Measurements from ENCODE around the gene SCNN1G.

SCNN1G gene

DNA sequence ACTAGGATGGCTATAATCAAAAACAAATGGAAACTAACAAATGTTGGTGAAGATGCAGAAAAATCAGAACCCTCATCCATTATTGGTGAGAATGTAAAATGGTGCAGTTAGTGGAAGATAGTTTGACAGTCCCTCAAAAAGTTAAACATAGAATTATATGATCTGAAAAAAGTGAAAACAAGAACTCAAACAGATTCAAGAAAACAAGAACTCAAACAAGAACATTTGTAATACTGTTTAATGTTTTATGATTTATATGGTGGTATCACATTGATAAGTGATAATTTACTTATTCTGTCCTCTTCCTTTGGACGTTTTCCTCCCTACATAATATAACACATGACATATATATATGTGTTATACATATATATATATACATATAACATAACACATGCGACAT lies 45.3 kb upstream of the SCNN1G start:
- DNase-seq: no peak
- H2AFZ ChIP-seq (ENCODE audit: low read depth, low read length): no peak overlapping the region
- no peaks in the 10 kb centered on the region for H3K9me3 ChIP-seq (ENCODE audit: insufficient read depth, low read length, severe bottlenecking)
- no peak for ATAC-seq (ENCODE audit: insufficient read depth, low read depth)
- peaks cover 52% of the 10 kb centered on the region for H4K20me1 ChIP-seq (ENCODE audit: insufficient read depth, low read length)
- H3K4me1 ChIP-seq (ENCODE audit: insufficient read depth, low read length): no peaks in the 10 kb centered on the region
- H3K79me2 ChIP-seq (ENCODE audit: insufficient read depth, low read length): peaks cover 74% of the 10 kb centered on the region
- no peaks in the 10 kb centered on the region for H3K27me3 ChIP-seq (ENCODE audit: insufficient read depth, low read length, poor library complexity)
- no peaks in the 10 kb centered on the region for H3K36me3 ChIP-seq (ENCODE audit: insufficient read depth, low read length)
- TF ChIP-seq EZH2 (IDR thresholded peaks at IDR 0.05; ENCODE audit: borderline replicate concordance, low read depth, low read length, severe bottlenecking): no peak
- TF ChIP-seq, protein P1, sequence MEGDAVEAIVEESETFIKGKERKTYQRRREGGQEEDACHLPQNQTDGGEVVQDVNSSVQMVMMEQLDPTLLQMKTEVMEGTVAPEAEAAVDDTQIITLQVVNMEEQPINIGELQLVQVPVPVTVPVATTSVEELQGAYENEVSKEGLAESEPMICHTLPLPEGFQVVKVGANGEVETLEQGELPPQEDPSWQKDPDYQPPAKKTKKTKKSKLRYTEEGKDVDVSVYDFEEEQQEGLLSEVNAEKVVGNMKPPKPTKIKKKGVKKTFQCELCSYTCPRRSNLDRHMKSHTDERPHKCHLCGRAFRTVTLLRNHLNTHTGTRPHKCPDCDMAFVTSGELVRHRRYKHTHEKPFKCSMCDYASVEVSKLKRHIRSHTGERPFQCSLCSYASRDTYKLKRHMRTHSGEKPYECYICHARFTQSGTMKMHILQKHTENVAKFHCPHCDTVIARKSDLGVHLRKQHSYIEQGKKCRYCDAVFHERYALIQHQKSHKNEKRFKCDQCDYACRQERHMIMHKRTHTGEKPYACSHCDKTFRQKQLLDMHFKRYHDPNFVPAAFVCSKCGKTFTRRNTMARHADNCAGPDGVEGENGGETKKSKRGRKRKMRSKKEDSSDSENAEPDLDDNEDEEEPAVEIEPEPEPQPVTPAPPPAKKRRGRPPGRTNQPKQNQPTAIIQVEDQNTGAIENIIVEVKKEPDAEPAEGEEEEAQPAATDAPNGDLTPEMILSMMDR (IDR thresholded peaks at IDR 0.05; ENCODE audit: borderline replicate concordance, extremely low read depth, low read length, poor library complexity, severe bottlenecking): no peak
- H3K4me2 ChIP-seq (ENCODE audit: insufficient read depth, low read length): no peak overlapping the region
- H3K27ac ChIP-seq (ENCODE audit: low read length): no peak overlapping the region
- H3K9ac ChIP-seq (ENCODE audit: low read depth, low read length): no peak overlapping the region
- H3K4me3 ChIP-seq (ENCODE audit: low read depth in 1 of 2, low read length in 2 of 2): no peak overlapping the region

DNA sequence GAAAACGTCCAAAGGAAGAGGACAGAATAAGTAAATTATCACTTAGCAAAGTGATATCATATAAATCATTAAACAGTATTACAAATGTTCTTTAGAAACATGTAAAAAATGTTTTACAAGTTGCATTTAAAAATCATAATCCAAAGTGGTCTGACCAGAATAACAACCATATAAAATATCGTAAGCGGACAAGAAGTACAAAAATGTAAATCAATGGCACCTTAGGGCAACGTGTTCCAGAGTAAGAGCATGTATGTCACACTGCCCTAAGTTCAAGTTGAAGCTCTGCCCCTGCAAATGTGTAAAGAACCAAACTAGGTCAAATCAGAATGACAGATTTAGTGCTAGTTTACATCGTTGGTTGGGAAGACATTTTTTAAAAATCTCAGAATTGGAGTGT lies 44.7 kb upstream of the SCNN1G start:
- no peak for ATAC-seq (ENCODE audit: insufficient read depth, low read depth)
- no peak overlapping the region for H3K4me3 ChIP-seq (ENCODE audit: low read depth in 1 of 2, low read length in 2 of 2)
- peaks cover 75% of the 10 kb centered on the region for H3K79me2 ChIP-seq (ENCODE audit: insufficient read depth, low read length)

GRCh38 chr16:23140107-23140506 lies 42.4 kb upstream of the SCNN1G start:
- Histone ChIP-seq H3K79me2 (ENCODE audit: insufficient read depth, low read length) (peaks cover 74% of the 10 kb centered on the region), H3K27ac (ENCODE audit: low read length) (no peak overlapping the region), H3K4me3 (ENCODE audit: low read depth in 1 of 2, low read length in 2 of 2) (no peak overlapping the region), H3K4me2 (ENCODE audit: insufficient read depth, low read length) (no peak overlapping the region), H4K20me1 (ENCODE audit: insufficient read depth, low read length) (peaks cover 50% of the 10 kb centered on the region), H2AFZ (ENCODE audit: low read depth, low read length) (no peak overlapping the region), H3K9ac (ENCODE audit: low read depth, low read length) (no peak overlapping the region), H3K36me3 (ENCODE audit: insufficient read depth, low read length) (no peaks in the 10 kb centered on the region), H3K27me3 (ENCODE audit: insufficient read depth, low read length, poor library complexity) (no peaks in the 10 kb centered on the region), H3K4me1 (ENCODE audit: insufficient read depth, low read length) (peaks cover 5% of the 10 kb centered on the region), H3K9me3 (ENCODE audit: insufficient read depth, low read length, severe bottlenecking) (no peaks in the 10 kb centered on the region)
- TF ChIP-seq EZH2 (IDR thresholded peaks at IDR 0.05; ENCODE audit: borderline replicate concordance, low read depth, low read length, severe bottlenecking): no peak
- TF ChIP-seq, protein P1 (IDR thresholded peaks at IDR 0.05; ENCODE audit: borderline replicate concordance, extremely low read depth, low read length, poor library complexity, severe bottlenecking): no peak
- ATAC-seq (ENCODE audit: insufficient read depth, low read depth) (no peak), DNase-seq (no peak)

More for the DNA sequence above, 44.7 kb upstream of the SCNN1G start:
- no peak for DNase-seq
- H4K20me1 ChIP-seq (ENCODE audit: insufficient read depth, low read length): peaks cover 52% of the 10 kb centered on the region
- no peak overlapping the region for H3K9ac ChIP-seq (ENCODE audit: low read depth, low read length)
- no peak for TF ChIP-seq EZH2 (IDR thresholded peaks at IDR 0.05; ENCODE audit: borderline replicate concordance, low read depth, low read length, severe bottlenecking)
- TF ChIP-seq, protein P1 (IDR thresholded peaks at IDR 0.05; ENCODE audit: borderline replicate concordance, extremely low read depth, low read length, poor library complexity, severe bottlenecking): no peak
- H3K36me3 ChIP-seq (ENCODE audit: insufficient read depth, low read length): no peaks in the 10 kb centered on the region
- no peak overlapping the region for H3K4me2 ChIP-seq (ENCODE audit: insufficient read depth, low read length)
- no peaks in the 10 kb centered on the region for H3K9me3 ChIP-seq (ENCODE audit: insufficient read depth, low read length, severe bottlenecking)
- H3K27me3 ChIP-seq (ENCODE audit: insufficient read depth, low read length, poor library complexity): no peaks in the 10 kb centered on the region
- H3K4me1 ChIP-seq (ENCODE audit: insufficient read depth, low read length): no peaks in the 10 kb centered on the region
- H3K27ac ChIP-seq (ENCODE audit: low read length): no peak overlapping the region
- H2AFZ ChIP-seq (ENCODE audit: low read depth, low read length): no peak overlapping the region

DNA sequence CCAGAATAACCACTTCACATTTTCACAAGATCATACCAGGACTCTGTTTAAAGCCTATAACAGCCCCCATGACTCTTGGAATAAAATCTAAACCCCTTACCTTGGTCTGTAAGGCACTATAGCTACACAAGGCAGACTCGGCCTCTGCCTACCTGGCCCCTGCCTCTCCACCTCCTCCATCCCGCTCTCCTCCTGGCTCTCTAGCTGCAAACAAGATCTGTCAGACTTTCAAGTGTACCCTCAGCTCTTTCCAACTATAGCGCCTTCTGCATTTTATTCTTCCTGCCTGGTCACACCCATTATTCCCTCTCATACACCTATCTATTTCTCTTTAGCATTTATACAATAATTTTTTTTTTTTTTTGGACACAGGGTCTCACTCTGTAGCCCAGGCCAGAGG lies 41.5 kb upstream of the SCNN1G start:
- ATAC-seq (ENCODE audit: insufficient read depth, low read depth) (no peak), DNase-seq (no peak)
- TF ChIP-seq, protein P1 (IDR thresholded peaks at IDR 0.05; ENCODE audit: borderline replicate concordance, extremely low read depth, low read length, poor library complexity, severe bottlenecking): no peak
- TF ChIP-seq EZH2 (IDR thresholded peaks at IDR 0.05; ENCODE audit: borderline replicate concordance, low read depth, low read length, severe bottlenecking): no peak
- Histone ChIP-seq H3K4me3 (ENCODE audit: low read depth in 1 of 2, low read length in 2 of 2) (no peak overlapping the region), H2AFZ (ENCODE audit: low read depth, low read length) (no peak overlapping the region), H4K20me1 (ENCODE audit: insufficient read depth, low read length) (peaks cover 53% of the 10 kb centered on the region), H3K9ac (ENCODE audit: low read depth, low read length) (no peak overlapping the region), H3K4me1 (ENCODE audit: insufficient read depth, low read length) (peaks cover 12% of the 10 kb centered on the region), H3K27ac (ENCODE audit: low read length) (no peak overlapping the region), H3K9me3 (ENCODE audit: insufficient read depth, low read length, severe bottlenecking) (no peaks in the 10 kb centered on the region), H3K4me2 (ENCODE audit: insufficient read depth, low read length) (no peak overlapping the region), H3K27me3 (ENCODE audit: insufficient read depth, low read length, poor library complexity) (no peaks in the 10 kb centered on the region), H3K36me3 (ENCODE audit: insufficient read depth, low read length) (no peaks in the 10 kb centered on the region), H3K79me2 (ENCODE audit: insufficient read depth, low read length) (peaks cover 75% of the 10 kb centered on the region)
